HCT116 (cell line): Measurements from ENCODE around the gene SNRNP200. TPM values are rescaled to one million over a fixed set of nuclear protein-coding genes. Genes with fewer than 3 reads are reported as not detected.

Experiments
- ATAC-seq: fragments of 200-7000 bp; cut with Tn5 transposase; 2 replicates; pipeline ENCODE4 v1.9.1; 2020; ENCODE audit warnings: mild to moderate bottlenecking, moderate library complexity
- BruUV-seq: library from RNA; stranded (reverse); fragments of 400-500 nt; replicated peaks from 2 replicates; lab custom pipeline; 2021; lab: Mats Ljungman, UMichigan
- CTCF ChIA-PET: fragments of 300-600 bp; sonication (Branson Sonifier 250); formaldehyde crosslinking; loops from one replicate; lab custom pipeline; 2021; ENCODE audit warnings: antibody characterized with exemption; lab: Charles Lee
- POLR2A ChIA-PET: fragments of 300-600, 350-600 bp; sonication (Branson Sonifier 250); formaldehyde crosslinking; loops from one replicate; lab custom pipeline; 2021; ENCODE audit warnings: antibody characterized with exemption; lab: Charles Lee
- RAD21 ChIA-PET, 2 experiments: fragments of 300-600 bp; sonication (Branson Sonifier 250); formaldehyde crosslinking; loops; one replicate each; lab custom pipeline; 2023; ENCODE audit warnings: low total read pairs in 2 of 2; ENCODE audit not compliant: uncharacterized antibody in 2 of 2, unreplicated experiment in 2 of 2, low non-redundant PET in 1 of 2; lab: Charles Lee
- DNase-seq: peaks from one replicate; pipeline ENCODE4 v3.0.0-alpha.2; 2010; ENCODE audit warnings: low read depth, low spot score
- H2AFZ ChIP-seq: fragments of 200-600 bp; shearing (Covaris generic), sonication (generic); 2 replicates; pipeline ENCODE4 v1.6.1; 2017; ENCODE audit warnings: low read depth, mixed run types, mixed read lengths, antibody characterized with exemption, low read length; ENCODE audit not compliant: poor library complexity, severe bottlenecking
- H3K27ac ChIP-seq: 2 replicates; pipeline ENCODE4 v1.5.1; 2012; ENCODE audit warnings: low read depth, low read length
- H3K27me3 ChIP-seq: fragments of 200-600 bp; sonication (generic); 2 replicates; pipeline ENCODE4 v1.6.1; 2016; ENCODE audit warnings: mixed run types, low read length, mixed read lengths; ENCODE audit not compliant: insufficient read depth
- H3K36me3 ChIP-seq, 2 experiments: fragments of 200-500 bp in 1 of 2; fragments of 200-600 bp in 1 of 2; sonication (Bioruptor generic) in 1 of 2; sonication (generic) in 1 of 2; 2 replicates each; pipeline versions ENCODE4 v1.5.1 to v1.6.1; 2014 to 2016; ENCODE audit warnings: low read length in 2 of 2, inconsistent platforms in 1 of 2, mixed read lengths in 1 of 2, mixed run types in 1 of 2; ENCODE audit not compliant: insufficient read depth in 2 of 2, control insufficient read depth in 1 of 2
- H3K4me1 ChIP-seq, 2 experiments: fragments of 200-600 bp in 1 of 2; sonication (generic) in 1 of 2; 2 replicates each; pipeline versions ENCODE4 v1.5.1 to v1.6.1; 2012 to 2017; ENCODE audit warnings: low read length in 2 of 2, inconsistent platforms in 1 of 2, mild to moderate bottlenecking in 1 of 2, mixed read lengths in 1 of 2, mixed run types in 1 of 2, moderate library complexity in 1 of 2; ENCODE audit not compliant: insufficient read depth in 2 of 2, control insufficient read depth in 1 of 2
- H3K4me2 ChIP-seq: fragments of 200-600 bp; sonication (generic); 2 replicates; pipeline ENCODE4 v1.6.1; 2017; ENCODE audit warnings: mixed run types, low read length, mixed read lengths
- H3K4me3 ChIP-seq, 2 experiments: fragments of 200-600 bp in 1 of 2; sonication (generic) in 1 of 2; replicated peaks in 1 of 2; 2 replicates each; pipeline ENCODE4 v1.5.1; 2011 to 2016; ENCODE audit warnings: low read length in 2 of 2, control low read depth in 1 of 2, low read depth in 1 of 2, mild to moderate bottlenecking in 1 of 2, mixed read lengths in 1 of 2, mixed run types in 1 of 2
- H3K79me2 ChIP-seq: fragments of 200-600 bp; sonication (generic); 2 replicates; pipeline ENCODE4 v1.6.1; 2017; ENCODE audit warnings: mild to moderate bottlenecking, mixed run types, low read length, moderate library complexity, mixed read lengths; ENCODE audit not compliant: insufficient read depth
- H3K9ac ChIP-seq: fragments of 200-600 bp; sonication (generic); 2 replicates; pipeline ENCODE4 v1.6.1; 2016; ENCODE audit warnings: low read length, mixed read lengths
- H3K9me2 ChIP-seq: fragments of 200-600 bp; sonication (generic), shearing (Covaris generic); 2 replicates; pipeline ENCODE4 v1.6.1; 2017; ENCODE audit warnings: mixed run types, mild to moderate bottlenecking, moderate library complexity; ENCODE audit not compliant: insufficient read depth
- H3K9me3 ChIP-seq, 2 experiments: fragments of 200-500 bp in 1 of 2; fragments of 200-600 bp in 1 of 2; sonication (Bioruptor generic) in 1 of 2; sonication (generic) in 1 of 2; 2 replicates each; pipeline ENCODE4 v1.6.1; 2014 to 2017; ENCODE audit warnings: low read length in 2 of 2, mixed read lengths in 2 of 2, inconsistent platforms in 1 of 2, low read depth in 1 of 2, mild to moderate bottlenecking in 1 of 2, mixed run types in 1 of 2, moderate library complexity in 1 of 2; ENCODE audit not compliant: control insufficient read depth in 1 of 2, insufficient read depth in 1 of 2
- H4K20me1 ChIP-seq: fragments of 200-600 bp; sonication (generic), shearing (Covaris generic); 2 replicates; pipeline ENCODE4 v1.6.1; 2017; ENCODE audit warnings: mixed run types, mild to moderate bottlenecking, moderate library complexity; ENCODE audit not compliant: insufficient read depth
- CEBPB ChIP-seq: IDR thresholded peaks from 2 replicates; pipeline ENCODE4 v1.6.1; 2012; ENCODE audit warnings: low read depth
- EZH2 ChIP-seq: fragments of 200-600 bp; sonication (generic); IDR thresholded peaks from 2 replicates; pipeline ENCODE4 v1.6.1; 2017; ENCODE audit warnings: antibody characterized with exemption, mixed run types
- POLR2AphosphoS5 ChIP-seq: IDR thresholded peaks from 2 replicates; pipeline ENCODE4 v1.6.1; 2011; ENCODE audit warnings: mild to moderate bottlenecking, low read depth, low read length, moderate library complexity
- SIN3A ChIP-seq: IDR thresholded peaks from 2 replicates; pipeline ENCODE4 v1.6.1; 2012; ENCODE audit warnings: low read depth
- SP1 ChIP-seq: IDR thresholded peaks from 2 replicates; pipeline ENCODE4 v1.6.1; 2012; ENCODE audit warnings: low read depth
- TCF7L2 ChIP-seq: IDR thresholded peaks from 2 replicates; pipeline ENCODE4 v1.7.0; 2011; ENCODE audit warnings: borderline replicate concordance, inconsistent platforms; ENCODE audit not compliant: insufficient read depth, insufficient read length; ENCODE audit errors: extremely low read depth
- ZFX ChIP-seq: fragments of 450-650 bp; IDR thresholded peaks from 2 replicates; pipeline ENCODE4 v1.6.1; 2017
- ZNF274 ChIP-seq: fragments of 200-500 bp; sonication (Bioruptor generic); IDR thresholded peaks from 2 replicates; pipeline ENCODE4 v1.6.1; 2014; ENCODE audit warnings: mild to moderate bottlenecking, low read depth, low read length, inconsistent platforms
- intact Hi-C: fragments of 100-400 bp; cut with micrococcal nuclease; formaldehyde crosslinking; loops from 2 replicates; pipeline ENCODE4 v1.10.0; 2022
- total RNA-seq: library from RNA; stranded (reverse); gene quantifications from one replicate; pipeline ENCODE4 v1.2.1, GENCODE V29; 2021; ENCODE audit not compliant: unreplicated experiment
- TF ChIP-seq, protein P1 (sequence below), 3 experiments: fragments of 200-600 bp in 1 of 3; sonication (generic) in 1 of 3; IDR thresholded peaks in 2 of 3; conservative IDR thresholded peaks in 1 of 3; 2 replicates each; pipeline ENCODE4 v1.5.1; 2012 to 2017; ENCODE audit warnings: low read depth in 2 of 3, low read length in 2 of 3, antibody characterized with exemption in 1 of 3, borderline replicate concordance in 1 of 3, control low read depth in 1 of 3, mild to moderate bottlenecking in 1 of 3, mixed read lengths in 1 of 3, mixed run types in 1 of 3, moderate library complexity in 1 of 3; ENCODE audit not compliant: insufficient read depth in 1 of 3
- TF ChIP-seq, protein P2 (sequence below): IDR thresholded peaks from 2 replicates; pipeline ENCODE4 v1.6.1; 2012
- TF ChIP-seq, protein P3 (sequence below): IDR thresholded peaks from 2 replicates; pipeline ENCODE4 v1.6.1; 2011; ENCODE audit warnings: mild to moderate bottlenecking, low read length, moderate library complexity; ENCODE audit not compliant: insufficient replicate concordance; ENCODE audit errors: extremely low read depth

Gene SNRNP200
- total RNA-seq, 1 experiment from 2014 or later, result 202 TPM

DNA sequence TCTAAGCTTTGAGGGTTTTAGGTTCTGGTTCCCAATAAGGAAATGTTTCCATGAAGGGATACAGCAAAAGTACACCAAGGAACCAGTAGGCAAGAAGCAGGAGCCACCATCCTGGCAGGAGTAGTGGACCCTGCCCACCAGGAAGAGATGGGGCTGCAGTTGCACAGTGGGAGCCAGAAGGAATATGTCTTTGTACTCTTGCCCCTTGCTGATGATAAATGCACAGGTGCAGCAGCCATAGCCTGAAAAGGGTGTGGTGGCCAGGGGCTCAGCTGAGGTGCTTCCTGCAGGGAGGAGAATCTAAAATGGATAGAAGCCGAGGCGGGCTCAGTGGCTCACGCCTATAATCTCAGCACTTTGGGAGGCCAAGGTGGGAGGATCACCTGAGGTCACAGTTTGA is 67.1 kb downstream of the SNRNP200 start:
- ChIA-PET POLR2A (no interaction called here), RAD21 (no interaction called here), CTCF (no interaction called here)
- DNase-seq (no peak), ATAC-seq (no peak)
- no peaks in the 10 kb centered on the region for H3K36me3 ChIP-seq
- TF ChIP-seq, protein P1, sequence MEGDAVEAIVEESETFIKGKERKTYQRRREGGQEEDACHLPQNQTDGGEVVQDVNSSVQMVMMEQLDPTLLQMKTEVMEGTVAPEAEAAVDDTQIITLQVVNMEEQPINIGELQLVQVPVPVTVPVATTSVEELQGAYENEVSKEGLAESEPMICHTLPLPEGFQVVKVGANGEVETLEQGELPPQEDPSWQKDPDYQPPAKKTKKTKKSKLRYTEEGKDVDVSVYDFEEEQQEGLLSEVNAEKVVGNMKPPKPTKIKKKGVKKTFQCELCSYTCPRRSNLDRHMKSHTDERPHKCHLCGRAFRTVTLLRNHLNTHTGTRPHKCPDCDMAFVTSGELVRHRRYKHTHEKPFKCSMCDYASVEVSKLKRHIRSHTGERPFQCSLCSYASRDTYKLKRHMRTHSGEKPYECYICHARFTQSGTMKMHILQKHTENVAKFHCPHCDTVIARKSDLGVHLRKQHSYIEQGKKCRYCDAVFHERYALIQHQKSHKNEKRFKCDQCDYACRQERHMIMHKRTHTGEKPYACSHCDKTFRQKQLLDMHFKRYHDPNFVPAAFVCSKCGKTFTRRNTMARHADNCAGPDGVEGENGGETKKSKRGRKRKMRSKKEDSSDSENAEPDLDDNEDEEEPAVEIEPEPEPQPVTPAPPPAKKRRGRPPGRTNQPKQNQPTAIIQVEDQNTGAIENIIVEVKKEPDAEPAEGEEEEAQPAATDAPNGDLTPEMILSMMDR (IDR thresholded peaks at IDR 0.05 in 2 of 3, conservative IDR thresholded peaks at IDR 0.05 in 1 of 3; ENCODE audit: borderline replicate concordance in 1 of 3, insufficient read depth in 1 of 3, low read depth in 2 of 3, low read length in 2 of 3), result no peak
- TF ChIP-seq SP1, result no peak
- TF ChIP-seq, protein P2, sequence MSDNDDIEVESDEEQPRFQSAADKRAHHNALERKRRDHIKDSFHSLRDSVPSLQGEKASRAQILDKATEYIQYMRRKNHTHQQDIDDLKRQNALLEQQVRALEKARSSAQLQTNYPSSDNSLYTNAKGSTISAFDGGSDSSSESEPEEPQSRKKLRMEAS, result no peak
- no peak for TF ChIP-seq TCF7L2
- TF ChIP-seq SIN3A, result no peak
- TF ChIP-seq EZH2, result no peak
- no peak for TF ChIP-seq POLR2AphosphoS5
- no peaks in the 10 kb centered on the region for H3K79me2 ChIP-seq
- H3K4me1 ChIP-seq, result no peaks in the 10 kb centered on the region
- H3K4me2 ChIP-seq, result no peak overlapping the region
- no peak overlapping the region for H3K4me3 ChIP-seq
- H2AFZ ChIP-seq, result no peak overlapping the region
- no TSS peak for BruUV-seq
- H3K9me2 ChIP-seq, result no peaks in the 10 kb centered on the region
- intact Hi-C loops, result no loop called here
- H3K27me3 ChIP-seq, result no peaks in the 10 kb centered on the region
- H3K27ac ChIP-seq, result no peak overlapping the region
- H4K20me1 ChIP-seq, result no peaks in the 10 kb centered on the region
- no peaks in the 10 kb centered on the region for H3K9me3 ChIP-seq
- H3K9ac ChIP-seq, result no peak overlapping the region

DNA sequence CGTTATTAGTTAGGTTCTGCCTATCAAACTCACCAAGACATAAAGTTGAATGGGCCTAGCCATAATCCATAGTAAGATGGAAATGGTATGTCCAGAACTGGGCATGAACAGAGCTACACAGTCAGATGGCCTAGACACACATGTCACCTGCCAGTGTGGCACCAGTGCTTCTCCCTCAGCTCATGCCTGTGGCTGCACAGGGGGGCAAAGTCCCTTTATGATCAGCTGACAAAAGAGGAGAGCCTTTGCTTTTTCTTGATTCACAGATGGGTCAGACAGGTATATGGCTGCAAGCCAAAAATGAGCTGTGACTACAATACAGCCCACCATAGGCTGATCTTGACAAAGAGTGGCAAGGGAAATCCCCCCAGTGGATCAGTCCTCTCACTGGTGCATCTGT is 68.5 kb downstream of the SNRNP200 start:
- BruUV-seq, result no TSS peak
- Histone ChIP-seq H2AFZ (no peak overlapping the region), H3K27ac (no peak overlapping the region), H3K9me3 (no peaks in the 10 kb centered on the region), H3K27me3 (no peaks in the 10 kb centered on the region), H3K4me3 (no peak overlapping the region), H3K4me1 (no peaks in the 10 kb centered on the region), H3K9me2 (no peaks in the 10 kb centered on the region), H3K36me3 (no peaks in the 10 kb centered on the region), H3K4me2 (no peak overlapping the region), H4K20me1 (no peaks in the 10 kb centered on the region), H3K79me2 (no peaks in the 10 kb centered on the region), H3K9ac (no peak overlapping the region)
- TF ChIP-seq CEBPB (no peak), ZFX (no peak), TCF7L2 (no peak), ZNF274 (no peak)
- TF ChIP-seq, protein P3, sequence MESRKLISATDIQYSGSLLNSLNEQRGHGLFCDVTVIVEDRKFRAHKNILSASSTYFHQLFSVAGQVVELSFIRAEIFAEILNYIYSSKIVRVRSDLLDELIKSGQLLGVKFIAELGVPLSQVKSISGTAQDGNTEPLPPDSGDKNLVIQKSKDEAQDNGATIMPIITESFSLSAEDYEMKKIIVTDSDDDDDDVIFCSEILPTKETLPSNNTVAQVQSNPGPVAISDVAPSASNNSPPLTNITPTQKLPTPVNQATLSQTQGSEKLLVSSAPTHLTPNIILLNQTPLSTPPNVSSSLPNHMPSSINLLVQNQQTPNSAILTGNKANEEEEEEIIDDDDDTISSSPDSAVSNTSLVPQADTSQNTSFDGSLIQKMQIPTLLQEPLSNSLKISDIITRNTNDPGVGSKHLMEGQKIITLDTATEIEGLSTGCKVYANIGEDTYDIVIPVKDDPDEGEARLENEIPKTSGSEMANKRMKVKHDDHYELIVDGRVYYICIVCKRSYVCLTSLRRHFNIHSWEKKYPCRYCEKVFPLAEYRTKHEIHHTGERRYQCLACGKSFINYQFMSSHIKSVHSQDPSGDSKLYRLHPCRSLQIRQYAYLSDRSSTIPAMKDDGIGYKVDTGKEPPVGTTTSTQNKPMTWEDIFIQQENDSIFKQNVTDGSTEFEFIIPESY, result no peak
- ChIA-PET CTCF (no interaction called here), POLR2A (no interaction called here), RAD21 (no interaction called here)
- ATAC-seq, result no peak
- intact Hi-C loops, result no loop called here
- DNase-seq, result no peak
